Chondrocyte (in vitro differentiated cells): Measurements from ENCODE around the gene ARRDC2. TPM values are rescaled to one million over a fixed set of nuclear protein-coding genes. Genes with fewer than 3 reads are reported as not detected.
"Not testable (repeated sequence)": the region's sequence is repeated elsewhere in the genome, so short reads cannot be mapped to it uniquely, and the experiment has no call there.

ENCODE experiments used
- DNase-seq: peaks from one replicate; pipeline ENCODE4 v3.0.0; 2021; ENCODE audit warnings: mixed read lengths, low spot score
- H3K27ac Mint-ChIP-seq: one replicate; pipeline ENCODE4 v1.8.0; 2021; ENCODE audit warnings: mild to moderate bottlenecking, moderate library complexity, mixed read lengths; ENCODE audit not compliant: unreplicated experiment
- H3K27me3 Mint-ChIP-seq: 2 replicates; pipeline ENCODE4 v1.8.0; 2021; ENCODE audit warnings: low read depth, mixed read lengths
- H3K36me3 Mint-ChIP-seq: 2 replicates; pipeline ENCODE4 v1.8.0; 2021; ENCODE audit warnings: low read depth, mixed read lengths
- H3K4me1 Mint-ChIP-seq: 2 replicates; pipeline ENCODE4 v1.8.0; 2021; ENCODE audit warnings: low read depth, mild to moderate bottlenecking, mixed read lengths
- H3K4me3 Mint-ChIP-seq: one replicate; pipeline ENCODE4 v1.8.0; 2021; ENCODE audit warnings: mild to moderate bottlenecking, moderate library complexity, mixed read lengths; ENCODE audit not compliant: unreplicated experiment
- H3K9me3 Mint-ChIP-seq: 2 replicates; pipeline ENCODE4 v1.8.0; 2021; ENCODE audit warnings: low read depth, mixed read lengths
- total RNA-seq: library from RNA; stranded (reverse); gene quantifications from 3 replicates; pipeline ENCODE4 v1.2.1, GENCODE V29; 2021
- TF ChIP-seq, protein P1 (sequence below): fragments of 200-600 bp; sonication (generic); IDR thresholded peaks from 2 replicates; pipeline ENCODE4 v1.5.0; 2021; ENCODE audit warnings: antibody characterized with exemption, mild to moderate bottlenecking, moderate library complexity

Gene ARRDC2
- total RNA-seq, 1 donor from 2014 or later = 19.8 TPM

DNA sequence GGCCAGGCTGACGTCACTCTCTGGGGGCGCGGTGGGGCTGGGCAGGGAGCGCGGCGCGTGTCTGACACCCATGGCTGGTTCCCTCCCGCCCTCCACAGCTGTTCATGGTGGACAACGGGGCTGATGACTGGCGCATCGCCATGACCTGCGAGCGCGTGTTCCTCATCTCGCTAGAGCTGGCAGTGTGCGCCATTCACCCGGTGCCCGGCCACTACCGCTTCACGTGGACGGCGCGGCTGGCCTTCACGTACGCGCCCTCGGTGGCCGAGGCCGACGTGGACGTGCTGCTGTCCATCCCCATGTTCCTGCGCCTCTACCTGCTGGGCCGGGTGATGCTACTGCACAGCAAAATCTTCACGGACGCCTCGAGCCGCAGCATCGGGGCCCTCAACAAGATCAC, 26.4 kb upstream of the ARRDC2 start:
- Mint-ChIP-seq H3K27ac (no peak overlapping the region), H3K4me1 (no peaks in the 10 kb centered on the region), H3K27me3 (peaks cover 4% of the 10 kb centered on the region), H3K4me3 (no peak overlapping the region), H3K36me3 (no peaks in the 10 kb centered on the region), H3K9me3 (no peaks in the 10 kb centered on the region)
- DNase-seq = no peak
- TF ChIP-seq, protein P1, sequence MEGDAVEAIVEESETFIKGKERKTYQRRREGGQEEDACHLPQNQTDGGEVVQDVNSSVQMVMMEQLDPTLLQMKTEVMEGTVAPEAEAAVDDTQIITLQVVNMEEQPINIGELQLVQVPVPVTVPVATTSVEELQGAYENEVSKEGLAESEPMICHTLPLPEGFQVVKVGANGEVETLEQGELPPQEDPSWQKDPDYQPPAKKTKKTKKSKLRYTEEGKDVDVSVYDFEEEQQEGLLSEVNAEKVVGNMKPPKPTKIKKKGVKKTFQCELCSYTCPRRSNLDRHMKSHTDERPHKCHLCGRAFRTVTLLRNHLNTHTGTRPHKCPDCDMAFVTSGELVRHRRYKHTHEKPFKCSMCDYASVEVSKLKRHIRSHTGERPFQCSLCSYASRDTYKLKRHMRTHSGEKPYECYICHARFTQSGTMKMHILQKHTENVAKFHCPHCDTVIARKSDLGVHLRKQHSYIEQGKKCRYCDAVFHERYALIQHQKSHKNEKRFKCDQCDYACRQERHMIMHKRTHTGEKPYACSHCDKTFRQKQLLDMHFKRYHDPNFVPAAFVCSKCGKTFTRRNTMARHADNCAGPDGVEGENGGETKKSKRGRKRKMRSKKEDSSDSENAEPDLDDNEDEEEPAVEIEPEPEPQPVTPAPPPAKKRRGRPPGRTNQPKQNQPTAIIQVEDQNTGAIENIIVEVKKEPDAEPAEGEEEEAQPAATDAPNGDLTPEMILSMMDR = no peak

DNA sequence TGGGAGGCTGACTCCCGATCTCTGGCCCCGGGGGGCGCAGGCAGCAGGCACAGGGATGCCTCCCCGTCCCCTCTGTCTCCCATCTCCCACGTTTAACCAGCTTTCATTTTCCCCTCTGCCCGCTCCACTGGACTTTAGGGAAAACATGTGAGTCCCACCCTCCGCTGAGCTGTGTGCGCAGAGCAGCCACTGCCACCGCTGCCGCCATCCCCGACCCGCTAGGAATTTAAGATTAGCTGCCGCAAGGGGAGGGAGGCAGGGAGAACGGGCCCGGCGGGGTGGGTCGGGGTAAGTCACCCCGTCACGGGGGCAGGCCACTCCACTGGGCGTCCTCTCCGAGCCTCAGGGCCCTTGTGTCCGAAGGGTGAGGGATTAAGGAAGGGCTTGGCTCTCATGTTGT, 25.5 kb upstream of the ARRDC2 start:
- Mint-ChIP-seq H3K9me3 (no peaks in the 10 kb centered on the region), H3K27ac (no peak overlapping the region), H3K36me3 (no peaks in the 10 kb centered on the region), H3K4me1 (no peaks in the 10 kb centered on the region), H3K4me3 (no peak overlapping the region), H3K27me3 (peaks cover 4% of the 10 kb centered on the region)
- DNase-seq = no peak
- TF ChIP-seq, protein P1 = no peak

DNA sequence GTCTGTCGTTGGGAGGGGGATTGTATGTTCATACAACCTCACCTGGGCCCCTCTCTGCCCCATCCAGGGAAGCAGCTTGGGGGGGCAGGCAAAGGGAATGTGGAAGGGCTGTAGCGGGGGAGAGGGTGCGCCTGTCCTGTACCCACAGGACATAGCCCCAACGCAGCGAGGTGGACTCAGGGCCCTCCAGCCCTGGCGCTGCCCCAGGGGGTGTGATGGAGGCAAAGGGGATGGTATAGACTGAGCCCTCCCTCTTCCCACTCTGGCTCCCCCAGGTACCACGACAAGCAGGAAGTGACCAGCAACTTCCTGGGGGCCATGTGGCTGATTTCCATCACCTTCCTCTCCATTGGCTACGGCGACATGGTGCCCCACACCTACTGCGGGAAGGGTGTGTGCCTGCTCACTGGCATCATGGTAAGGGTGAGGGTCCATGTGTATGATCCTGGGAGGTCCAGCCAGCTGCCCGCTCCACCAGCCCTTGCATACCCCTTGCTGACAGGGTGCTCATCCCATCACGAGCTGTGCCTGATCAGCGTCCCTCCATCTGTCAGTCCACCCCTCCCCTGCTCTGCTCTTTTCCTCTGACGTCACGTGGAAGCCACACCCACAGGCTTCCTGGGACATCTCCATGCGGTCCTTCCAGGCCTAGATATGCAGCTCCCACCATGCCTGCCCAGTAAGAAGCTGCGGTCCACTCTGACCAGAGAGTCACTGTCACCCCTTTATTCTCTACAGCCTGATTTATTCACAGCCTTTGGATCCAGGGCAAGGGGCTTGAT, 22.7 kb upstream of the ARRDC2 start:
- H3K27ac Mint-ChIP-seq = no peak overlapping the region
- TF ChIP-seq, protein P1 = no peak
- no peak for DNase-seq
- H3K4me1 Mint-ChIP-seq = no peaks in the 10 kb centered on the region
- H3K27me3 Mint-ChIP-seq = peaks cover 2% of the 10 kb centered on the region
- no peak overlapping the region for H3K4me3 Mint-ChIP-seq
- H3K36me3 Mint-ChIP-seq = no peaks in the 10 kb centered on the region
- no peaks in the 10 kb centered on the region for H3K9me3 Mint-ChIP-seq

DNA sequence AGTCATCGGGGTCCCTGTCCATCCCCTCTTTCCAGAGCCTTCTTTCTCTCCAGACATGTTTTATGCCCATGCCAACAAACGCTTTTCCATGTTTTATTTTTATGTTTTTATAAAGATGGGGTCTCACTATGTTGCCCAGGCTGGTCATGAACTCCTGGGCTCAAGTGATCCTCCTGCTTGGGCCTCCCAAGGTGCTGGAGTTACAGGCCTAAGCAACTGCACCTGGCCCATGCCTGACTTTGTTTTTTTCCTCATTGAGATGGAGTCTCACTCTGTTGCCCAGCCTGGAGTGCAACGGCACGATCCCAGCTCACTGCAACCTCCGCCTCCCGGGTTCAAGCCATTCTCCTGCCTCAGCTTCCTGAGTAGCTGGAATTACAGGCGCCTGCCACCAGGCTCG, 21.4 kb upstream of the ARRDC2 start:
- H3K9me3 Mint-ChIP-seq, DNase-seq, H3K4me1 Mint-ChIP-seq, H3K36me3 Mint-ChIP-seq, H3K4me3 Mint-ChIP-seq, H3K27ac Mint-ChIP-seq, H3K27me3 Mint-ChIP-seq: not testable (repeated sequence)

DNA sequence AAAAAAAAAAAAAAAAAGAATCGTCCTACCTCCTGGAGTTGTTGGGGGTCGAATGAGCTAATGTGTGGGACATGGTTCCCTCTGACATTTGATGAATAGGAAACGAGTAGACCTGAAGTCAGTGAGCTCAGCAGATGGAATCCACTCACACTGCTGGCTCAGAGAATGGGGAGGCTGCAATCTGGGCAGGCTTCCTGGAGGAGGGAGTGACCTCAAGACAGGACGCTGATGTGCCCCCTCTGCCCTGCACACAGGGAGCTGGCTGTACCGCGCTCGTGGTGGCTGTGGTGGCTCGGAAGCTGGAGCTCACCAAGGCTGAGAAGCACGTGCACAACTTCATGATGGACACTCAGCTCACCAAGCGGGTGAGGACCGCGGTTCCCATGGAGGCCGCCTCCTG, 19.8 kb upstream of the ARRDC2 start:
- H3K9me3 Mint-ChIP-seq = no peaks in the 10 kb centered on the region

More for the DNA sequence above, 19.8 kb upstream of the ARRDC2 start:
- TF ChIP-seq, protein P1 = no peak
- H3K4me3 Mint-ChIP-seq = no peak overlapping the region
- H3K36me3 Mint-ChIP-seq = no peaks in the 10 kb centered on the region
- no peaks in the 10 kb centered on the region for H3K27me3 Mint-ChIP-seq
- DNase-seq = no peak
- no peaks in the 10 kb centered on the region for H3K4me1 Mint-ChIP-seq
- no peak overlapping the region for H3K27ac Mint-ChIP-seq
